WTC11 (cell line): ENCODE results near the gene SHPK. TPM values are rescaled to one million over a fixed set of nuclear protein-coding genes. Genes with fewer than 3 reads are reported as not detected.

ENCODE experiments used
- ATAC-seq: fragments of 200-7000 bp; cut with Tn5 transposase; 2 replicates; pipeline ENCODE4 v1.10.0; 2021; ENCODE audit warnings: mild to moderate bottlenecking, moderate library complexity
- CTCF ChIA-PET: fragments of 300-600 bp; sonication (Branson Sonifier 250); formaldehyde crosslinking; loops from one replicate; lab custom pipeline; 2021; ENCODE audit warnings: antibody characterized with exemption; lab: Charles Lee
- POLR2A ChIA-PET: fragments of 350-600 bp; sonication (Branson Sonifier 250); formaldehyde crosslinking; loops from one replicate; lab custom pipeline; 2021; ENCODE audit warnings: antibody characterized with exemption; lab: Charles Lee
- DNase-seq: peaks from one replicate; pipeline ENCODE4 v3.0.0; 2021; ENCODE audit warnings: low spot score
- H3K27ac Mint-ChIP-seq: 2 replicates; pipeline ENCODE4 v1.8.0; 2021; ENCODE audit warnings: mixed read lengths
- H3K27me3 Mint-ChIP-seq: 2 replicates; pipeline ENCODE4 v1.8.0; 2021; ENCODE audit warnings: low read depth, mild to moderate bottlenecking, moderate library complexity, mixed read lengths
- H3K36me3 Mint-ChIP-seq: 2 replicates; pipeline ENCODE4 v1.8.0; 2021; ENCODE audit warnings: mixed read lengths
- H3K4me1 Mint-ChIP-seq: 2 replicates; pipeline ENCODE4 v1.8.0; 2022; ENCODE audit warnings: mixed read lengths
- H3K4me3 Mint-ChIP-seq: 2 replicates; pipeline ENCODE4 v1.8.0; 2021; ENCODE audit warnings: mild to moderate bottlenecking, moderate library complexity, mixed read lengths
- H3K9me3 Mint-ChIP-seq: 2 replicates; pipeline ENCODE4 v1.8.0; 2021; ENCODE audit warnings: mixed read lengths
- CBFB ChIP-seq: sonication (generic); formaldehyde crosslinking; IDR thresholded peaks from 2 replicates; pipeline ENCODE4 v1.8.1; 2022; ENCODE audit warnings: mild to moderate bottlenecking, low read depth, missing genetic modification reagents
- CREB1 ChIP-seq: sonication (generic); formaldehyde crosslinking; IDR thresholded peaks from 2 replicates; pipeline ENCODE4 v1.8.0; 2023; ENCODE audit warnings: mild to moderate bottlenecking, missing genetic modification reagents
- EMX1 ChIP-seq: fragments of 250-450 bp; sonication (Bioruptor Pico); IDR thresholded peaks from 2 replicates; pipeline ENCODE4 v1.8.0; 2021; ENCODE audit warnings: mild to moderate bottlenecking
- FOXJ3 ChIP-seq: sonication (generic); formaldehyde crosslinking; IDR thresholded peaks from 2 replicates; pipeline ENCODE4 v1.9.0; 2021; ENCODE audit warnings: missing genetic modification reagents, mild to moderate bottlenecking, borderline replicate concordance
- FOXK1 ChIP-seq: sonication (generic); formaldehyde crosslinking; IDR thresholded peaks from 2 replicates; pipeline ENCODE4 v1.8.0; 2022; ENCODE audit warnings: mild to moderate bottlenecking, moderate library complexity, missing genetic modification reagents
- KAT7 ChIP-seq: sonication (generic); formaldehyde crosslinking; IDR thresholded peaks from 2 replicates; pipeline ENCODE4 v1.8.1; 2023; ENCODE audit warnings: missing genetic modification reagents, mild to moderate bottlenecking, borderline replicate concordance
- MXD4 ChIP-seq: fragments of 250-450 bp; sonication (Bioruptor Pico); IDR thresholded peaks from 2 replicates; pipeline ENCODE4 v1.8.0; 2021; ENCODE audit warnings: mild to moderate bottlenecking, moderate library complexity, borderline replicate concordance
- NFATC4 ChIP-seq: fragments of 250-450 bp; sonication (Bioruptor Pico); IDR thresholded peaks from 2 replicates; pipeline ENCODE4 v1.9.0; 2021; ENCODE audit warnings: mild to moderate bottlenecking
- NR1H2 ChIP-seq: sonication (generic); formaldehyde crosslinking; IDR thresholded peaks from 2 replicates; pipeline ENCODE4 v1.9.0; 2021; ENCODE audit warnings: mild to moderate bottlenecking, moderate library complexity, missing genetic modification reagents
- OVOL2 ChIP-seq: fragments of 250-450 bp; sonication (Bioruptor Pico); IDR thresholded peaks from 2 replicates; pipeline ENCODE4 v1.9.0; 2021; ENCODE audit warnings: mild to moderate bottlenecking, borderline replicate concordance
- PRRX2 ChIP-seq: fragments of 250-450 bp; sonication (Bioruptor Pico); IDR thresholded peaks from 2 replicates; pipeline ENCODE4 v1.8.0; 2021; ENCODE audit warnings: mild to moderate bottlenecking
- RORB ChIP-seq: fragments of 250-450 bp; sonication (Bioruptor Pico); IDR thresholded peaks from 2 replicates; pipeline ENCODE4 v1.9.0; 2021; ENCODE audit warnings: mild to moderate bottlenecking
- SP1 ChIP-seq: sonication (generic); formaldehyde crosslinking; conservative IDR thresholded peaks from 2 replicates; pipeline ENCODE4 v1.8.1; 2022; ENCODE audit warnings: missing genetic modification reagents
- TCF7 ChIP-seq: sonication (generic); formaldehyde crosslinking; IDR thresholded peaks from 2 replicates; pipeline ENCODE4 v1.8.0; 2022; ENCODE audit warnings: mild to moderate bottlenecking, low read depth, missing genetic modification reagents, moderate library complexity
- ZNF121 ChIP-seq: sonication (generic); formaldehyde crosslinking; IDR thresholded peaks from 2 replicates; pipeline ENCODE4 v1.8.0; 2023; ENCODE audit warnings: missing genetic modification reagents
- ZNF232 ChIP-seq: sonication (generic); formaldehyde crosslinking; IDR thresholded peaks from 2 replicates; pipeline ENCODE4 v1.8.0; 2022; ENCODE audit warnings: mild to moderate bottlenecking, missing genetic modification reagents
- ZNF263 ChIP-seq: sonication (generic); formaldehyde crosslinking; IDR thresholded peaks from 2 replicates; pipeline ENCODE4 v1.8.1; 2022; ENCODE audit warnings: low read depth, mild to moderate bottlenecking, moderate library complexity, missing genetic modification reagents
- total RNA-seq: library from RNA; stranded (reverse); gene quantifications from 3 replicates; pipeline ENCODE4 v1.2.3, GENCODE V29; 2021
- TF ChIP-seq, protein P1 (sequence below): fragments of 250-450 bp; sonication (Bioruptor Pico); conservative IDR thresholded peaks from 2 replicates; pipeline ENCODE4 v1.9.0; 2021; ENCODE audit warnings: mild to moderate bottlenecking
- TF ChIP-seq, protein P2 (sequence below): sonication (generic); formaldehyde crosslinking; IDR thresholded peaks from 2 replicates; pipeline ENCODE4 v1.8.0; 2023; ENCODE audit warnings: mild to moderate bottlenecking, missing genetic modification reagents
- TF ChIP-seq, protein P3 (sequence below): sonication (generic); formaldehyde crosslinking; IDR thresholded peaks from 2 replicates; pipeline ENCODE4 v1.8.0; 2022; ENCODE audit warnings: mild to moderate bottlenecking, missing genetic modification reagents
- TF ChIP-seq, protein P4 (sequence below): sonication (generic); formaldehyde crosslinking; IDR thresholded peaks from 2 replicates; pipeline ENCODE4 v1.8.0; 2022; ENCODE audit warnings: missing genetic modification reagents
- TF ChIP-seq, protein P5 (sequence below): sonication (generic); formaldehyde crosslinking; IDR thresholded peaks from 2 replicates; pipeline ENCODE4 v1.8.1; 2023; ENCODE audit warnings: mild to moderate bottlenecking, missing genetic modification reagents
- TF ChIP-seq, protein P6 (sequence below): sonication (generic); formaldehyde crosslinking; IDR thresholded peaks from 2 replicates; pipeline ENCODE4 v1.8.0; 2022; ENCODE audit warnings: mild to moderate bottlenecking, missing genetic modification reagents
- TF ChIP-seq, protein P7 (sequence below): sonication (generic); formaldehyde crosslinking; IDR thresholded peaks from 2 replicates; pipeline ENCODE4 v1.8.0; 2023; ENCODE audit warnings: missing genetic modification reagents

SHPK gene
- total RNA-seq, 1 experiment from 2014 or later, result 29.2 TPM

DNA sequence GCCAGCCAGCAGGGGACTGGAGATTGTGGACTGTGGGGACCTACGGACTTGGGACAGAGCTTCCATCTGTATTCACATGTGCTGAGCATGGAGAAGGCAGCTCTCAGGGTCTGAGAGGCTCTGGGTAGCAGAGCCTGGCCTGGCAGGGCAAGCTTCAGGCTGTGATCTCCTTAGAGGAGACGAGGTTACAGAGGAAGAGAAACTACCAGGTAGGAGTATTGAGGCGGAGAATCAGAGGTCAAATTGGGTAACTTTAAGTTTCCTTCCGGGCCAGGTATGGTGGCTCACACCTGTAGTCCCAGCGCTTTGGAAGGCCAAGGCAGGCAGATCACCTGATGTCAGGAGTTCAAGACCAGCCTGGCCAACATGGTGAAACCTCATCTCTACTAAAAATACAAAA lies 9.3 kb upstream of the SHPK start:
- TF ChIP-seq ZNF121, result no peak
- TF ChIP-seq MXD4 (CRISPR knock-in tag), result no peak
- no peak for TF ChIP-seq RORB (CRISPR knock-in tag)
- no peak for TF ChIP-seq EMX1
- TF ChIP-seq TCF7 (CRISPR knock-in tag), result no peak
- no peak for TF ChIP-seq PRRX2 (CRISPR knock-in tag)
- TF ChIP-seq, protein P1, sequence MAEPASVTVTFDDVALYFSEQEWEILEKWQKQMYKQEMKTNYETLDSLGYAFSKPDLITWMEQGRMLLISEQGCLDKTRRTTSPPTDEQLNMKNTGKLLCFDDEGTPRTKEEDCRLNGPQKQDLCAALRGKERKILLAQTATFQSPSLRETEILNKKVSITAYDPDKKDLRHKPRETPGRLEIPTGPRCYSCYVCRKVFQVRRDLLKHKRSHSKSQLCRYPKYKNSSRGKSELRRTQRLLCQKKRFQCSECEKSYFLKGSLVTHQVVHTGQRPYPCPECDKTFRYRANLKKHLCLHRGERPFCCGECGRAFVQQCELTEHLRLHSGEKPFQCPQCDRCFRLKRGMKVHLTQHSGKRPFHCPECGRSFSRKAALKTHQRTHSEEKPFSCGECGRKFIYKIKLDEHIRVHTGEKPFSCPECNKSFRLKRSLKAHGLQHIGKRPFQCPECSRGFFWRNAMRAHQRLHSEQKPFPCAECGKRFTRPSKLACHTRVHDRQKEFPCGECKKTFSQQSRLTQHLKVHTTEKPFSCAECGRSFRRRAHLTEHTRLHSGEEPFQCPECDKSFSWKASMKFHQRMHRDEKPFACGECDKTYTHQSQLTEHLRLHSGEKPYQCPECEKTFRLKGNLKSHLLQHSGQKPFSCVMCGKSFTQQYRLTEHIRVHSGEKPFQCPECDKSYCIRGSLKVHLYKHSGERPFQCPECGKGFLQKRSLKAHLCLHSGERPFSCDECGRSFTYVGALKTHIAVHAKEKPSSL (CRISPR knock-in tag), result no peak
- TF ChIP-seq KAT7, result no peak
- no peak for TF ChIP-seq NFATC4
- no peak for TF ChIP-seq ZNF263 (CRISPR knock-in tag)
- TF ChIP-seq ZNF232 (CRISPR knock-in tag), result no peak
- peaks cover 7% of the 10 kb centered on the region; the same call in 1 of the 2 replicates for H3K36me3 Mint-ChIP-seq
- H3K9me3 Mint-ChIP-seq, result no peaks in the 10 kb centered on the region
- POLR2A ChIA-PET, result no interaction called here
- no peak for DNase-seq
- CTCF ChIA-PET, result interaction anchor here (0.7 to 1.3 kb wide), 3 partner anchors 12 to 43 kb away, joined by 3 to 4 read pairs (median 3); no protein-coding TSS in a partner anchor
- H3K27ac Mint-ChIP-seq, result no peak overlapping the region; the same call in 1 of the 2 replicates
- H3K4me3 Mint-ChIP-seq, result no peak overlapping the region
- H3K4me1 Mint-ChIP-seq, result peaks cover 8% of the 10 kb centered on the region
- no peaks in the 10 kb centered on the region for H3K27me3 Mint-ChIP-seq
- no peak for ATAC-seq

DNA sequence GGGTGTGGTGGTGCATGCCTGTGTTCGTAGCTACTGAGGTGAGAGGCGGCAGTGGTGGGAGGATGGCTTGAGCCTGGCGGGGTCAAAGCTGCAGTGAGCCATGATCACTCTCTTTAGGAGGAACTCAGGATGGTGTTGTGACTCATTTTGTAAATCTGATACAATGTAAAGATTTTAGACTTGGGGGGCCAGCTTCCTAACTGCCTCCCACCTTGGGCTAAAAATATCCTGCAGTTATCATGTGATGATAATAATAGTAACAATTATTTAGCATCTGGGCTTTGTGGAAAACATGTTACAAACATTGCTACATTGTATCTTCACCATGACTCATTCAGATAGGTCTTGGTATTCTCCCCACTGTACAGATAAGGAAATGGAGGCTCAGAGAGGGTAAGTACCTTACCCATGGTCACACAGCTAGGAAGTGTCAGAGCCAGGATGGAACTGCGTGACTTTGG lies 7.9 kb upstream of the SHPK start:
- no peaks in the 10 kb centered on the region for H3K27me3 Mint-ChIP-seq
- ChIA-PET CTCF (interaction anchor here (1.3 kb wide), 1 partner anchor 39 kb away, joined by 4 read pairs; no protein-coding TSS in a partner anchor), POLR2A (no interaction called here)
- no peak overlapping the region for H3K4me3 Mint-ChIP-seq
- ATAC-seq, result no peak
- H3K4me1 Mint-ChIP-seq, result peaks cover 14% of the 10 kb centered on the region
- H3K36me3 Mint-ChIP-seq, result peaks cover 7% of the 10 kb centered on the region; the same call in 1 of the 2 replicates
- H3K9me3 Mint-ChIP-seq, result no peaks in the 10 kb centered on the region
- peak overlapping the region; percentile 71; the same call in 1 of the 2 replicates for H3K27ac Mint-ChIP-seq
- no peak for DNase-seq
- no peak for TF ChIP-seq CREB1 (CRISPR knock-in tag)
- no peak for TF ChIP-seq NFATC4
- no peak for TF ChIP-seq FOXK1 (CRISPR knock-in tag)
- TF ChIP-seq, protein P2, sequence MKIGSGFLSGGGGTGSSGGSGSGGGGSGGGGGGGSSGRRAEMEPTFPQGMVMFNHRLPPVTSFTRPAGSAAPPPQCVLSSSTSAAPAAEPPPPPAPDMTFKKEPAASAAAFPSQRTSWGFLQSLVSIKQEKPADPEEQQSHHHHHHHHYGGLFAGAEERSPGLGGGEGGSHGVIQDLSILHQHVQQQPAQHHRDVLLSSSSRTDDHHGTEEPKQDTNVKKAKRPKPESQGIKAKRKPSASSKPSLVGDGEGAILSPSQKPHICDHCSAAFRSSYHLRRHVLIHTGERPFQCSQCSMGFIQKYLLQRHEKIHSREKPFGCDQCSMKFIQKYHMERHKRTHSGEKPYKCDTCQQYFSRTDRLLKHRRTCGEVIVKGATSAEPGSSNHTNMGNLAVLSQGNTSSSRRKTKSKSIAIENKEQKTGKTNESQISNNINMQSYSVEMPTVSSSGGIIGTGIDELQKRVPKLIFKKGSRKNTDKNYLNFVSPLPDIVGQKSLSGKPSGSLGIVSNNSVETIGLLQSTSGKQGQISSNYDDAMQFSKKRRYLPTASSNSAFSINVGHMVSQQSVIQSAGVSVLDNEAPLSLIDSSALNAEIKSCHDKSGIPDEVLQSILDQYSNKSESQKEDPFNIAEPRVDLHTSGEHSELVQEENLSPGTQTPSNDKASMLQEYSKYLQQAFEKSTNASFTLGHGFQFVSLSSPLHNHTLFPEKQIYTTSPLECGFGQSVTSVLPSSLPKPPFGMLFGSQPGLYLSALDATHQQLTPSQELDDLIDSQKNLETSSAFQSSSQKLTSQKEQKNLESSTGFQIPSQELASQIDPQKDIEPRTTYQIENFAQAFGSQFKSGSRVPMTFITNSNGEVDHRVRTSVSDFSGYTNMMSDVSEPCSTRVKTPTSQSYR (CRISPR knock-in tag), result no peak
- no peak for TF ChIP-seq FOXJ3 (CRISPR knock-in tag)
- TF ChIP-seq, protein P3, sequence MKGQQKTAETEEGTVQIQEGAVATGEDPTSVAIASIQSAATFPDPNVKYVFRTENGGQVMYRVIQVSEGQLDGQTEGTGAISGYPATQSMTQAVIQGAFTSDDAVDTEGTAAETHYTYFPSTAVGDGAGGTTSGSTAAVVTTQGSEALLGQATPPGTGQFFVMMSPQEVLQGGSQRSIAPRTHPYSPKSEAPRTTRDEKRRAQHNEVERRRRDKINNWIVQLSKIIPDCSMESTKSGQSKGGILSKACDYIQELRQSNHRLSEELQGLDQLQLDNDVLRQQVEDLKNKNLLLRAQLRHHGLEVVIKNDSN (CRISPR knock-in tag), result no peak
- TF ChIP-seq NR1H2 (CRISPR knock-in tag), result no peak
- TF ChIP-seq, protein P4, sequence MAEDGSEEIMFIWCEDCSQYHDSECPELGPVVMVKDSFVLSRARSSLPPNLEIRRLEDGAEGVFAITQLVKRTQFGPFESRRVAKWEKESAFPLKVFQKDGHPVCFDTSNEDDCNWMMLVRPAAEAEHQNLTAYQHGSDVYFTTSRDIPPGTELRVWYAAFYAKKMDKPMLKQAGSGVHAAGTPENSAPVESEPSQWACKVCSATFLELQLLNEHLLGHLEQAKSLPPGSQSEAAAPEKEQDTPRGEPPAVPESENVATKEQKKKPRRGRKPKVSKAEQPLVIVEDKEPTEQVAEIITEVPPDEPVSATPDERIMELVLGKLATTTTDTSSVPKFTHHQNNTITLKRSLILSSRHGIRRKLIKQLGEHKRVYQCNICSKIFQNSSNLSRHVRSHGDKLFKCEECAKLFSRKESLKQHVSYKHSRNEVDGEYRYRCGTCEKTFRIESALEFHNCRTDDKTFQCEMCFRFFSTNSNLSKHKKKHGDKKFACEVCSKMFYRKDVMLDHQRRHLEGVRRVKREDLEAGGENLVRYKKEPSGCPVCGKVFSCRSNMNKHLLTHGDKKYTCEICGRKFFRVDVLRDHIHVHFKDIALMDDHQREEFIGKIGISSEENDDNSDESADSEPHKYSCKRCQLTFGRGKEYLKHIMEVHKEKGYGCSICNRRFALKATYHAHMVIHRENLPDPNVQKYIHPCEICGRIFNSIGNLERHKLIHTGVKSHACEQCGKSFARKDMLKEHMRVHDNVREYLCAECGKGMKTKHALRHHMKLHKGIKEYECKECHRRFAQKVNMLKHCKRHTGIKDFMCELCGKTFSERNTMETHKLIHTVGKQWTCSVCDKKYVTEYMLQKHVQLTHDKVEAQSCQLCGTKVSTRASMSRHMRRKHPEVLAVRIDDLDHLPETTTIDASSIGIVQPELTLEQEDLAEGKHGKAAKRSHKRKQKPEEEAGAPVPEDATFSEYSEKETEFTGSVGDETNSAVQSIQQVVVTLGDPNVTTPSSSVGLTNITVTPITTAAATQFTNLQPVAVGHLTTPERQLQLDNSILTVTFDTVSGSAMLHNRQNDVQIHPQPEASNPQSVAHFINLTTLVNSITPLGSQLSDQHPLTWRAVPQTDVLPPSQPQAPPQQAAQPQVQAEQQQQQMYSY (CRISPR knock-in tag), result no peak
- TF ChIP-seq, protein P5, sequence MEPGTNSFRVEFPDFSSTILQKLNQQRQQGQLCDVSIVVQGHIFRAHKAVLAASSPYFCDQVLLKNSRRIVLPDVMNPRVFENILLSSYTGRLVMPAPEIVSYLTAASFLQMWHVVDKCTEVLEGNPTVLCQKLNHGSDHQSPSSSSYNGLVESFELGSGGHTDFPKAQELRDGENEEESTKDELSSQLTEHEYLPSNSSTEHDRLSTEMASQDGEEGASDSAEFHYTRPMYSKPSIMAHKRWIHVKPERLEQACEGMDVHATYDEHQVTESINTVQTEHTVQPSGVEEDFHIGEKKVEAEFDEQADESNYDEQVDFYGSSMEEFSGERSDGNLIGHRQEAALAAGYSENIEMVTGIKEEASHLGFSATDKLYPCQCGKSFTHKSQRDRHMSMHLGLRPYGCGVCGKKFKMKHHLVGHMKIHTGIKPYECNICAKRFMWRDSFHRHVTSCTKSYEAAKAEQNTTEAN (CRISPR knock-in tag), result no peak
- no peak for TF ChIP-seq OVOL2 (CRISPR knock-in tag)
- no peak for TF ChIP-seq SP1
- TF ChIP-seq, protein P6, sequence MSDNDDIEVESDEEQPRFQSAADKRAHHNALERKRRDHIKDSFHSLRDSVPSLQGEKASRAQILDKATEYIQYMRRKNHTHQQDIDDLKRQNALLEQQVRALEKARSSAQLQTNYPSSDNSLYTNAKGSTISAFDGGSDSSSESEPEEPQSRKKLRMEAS, result no peak
- no peak for TF ChIP-seq PRRX2 (CRISPR knock-in tag)
- TF ChIP-seq, protein P7, sequence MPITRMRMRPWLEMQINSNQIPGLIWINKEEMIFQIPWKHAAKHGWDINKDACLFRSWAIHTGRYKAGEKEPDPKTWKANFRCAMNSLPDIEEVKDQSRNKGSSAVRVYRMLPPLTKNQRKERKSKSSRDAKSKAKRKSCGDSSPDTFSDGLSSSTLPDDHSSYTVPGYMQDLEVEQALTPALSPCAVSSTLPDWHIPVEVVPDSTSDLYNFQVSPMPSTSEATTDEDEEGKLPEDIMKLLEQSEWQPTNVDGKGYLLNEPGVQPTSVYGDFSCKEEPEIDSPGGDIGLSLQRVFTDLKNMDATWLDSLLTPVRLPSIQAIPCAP (CRISPR knock-in tag), result no peak
- TF ChIP-seq CBFB (CRISPR knock-in tag), result no peak
